ENCODE data around the gene PRDM11.

- TF ChIP-seq CTCF (IDR thresholded peaks at IDR 0.05) (no peak), POLR2AphosphoS5 (IDR thresholded peaks at IDR 0.05) (no peak)
These were observed 112.6 kb downstream of the PRDM11 start for GRCh38 chr11:45258982-45259530.
